Neural cell (in vitro differentiated cells): ENCODE measurements around the gene SSR3. TPM values are rescaled to one million over a fixed set of nuclear protein-coding genes. Genes with fewer than 3 reads are reported as not detected.

Source experiments
- H2AFZ ChIP-seq: fragments of 200-600, 300-800 bp; sonication (generic), shearing (Covaris generic); 2 replicates; pipeline ENCODE4 v1.6.0; 2014; ENCODE audit warnings: low read depth, mild to moderate bottlenecking, antibody characterized with exemption, low read length, moderate library complexity
- H3F3A ChIP-seq: fragments of 200-600 bp; shearing (Covaris generic); 2 replicates; pipeline ENCODE4 v1.6.1; 2016; ENCODE audit warnings: mild to moderate bottlenecking, moderate library complexity, mixed read lengths, antibody characterized with exemption, low read length; ENCODE audit not compliant: insufficient read depth, poor library complexity, severe bottlenecking
- H3K27ac ChIP-seq: fragments of 200-600, 300-800 bp; sonication (generic), shearing (Covaris generic); 2 replicates; pipeline ENCODE4 v1.5.1; 2014; ENCODE audit warnings: mild to moderate bottlenecking, low read length, moderate library complexity
- H3K27me3 ChIP-seq: fragments of 300-800, 200-600 bp; sonication (generic), shearing (Covaris generic); 2 replicates; pipeline ENCODE4 v1.6.0; 2014; ENCODE audit warnings: mild to moderate bottlenecking, low read depth, low read length, moderate library complexity; ENCODE audit not compliant: insufficient read depth
- H3K36me3 ChIP-seq: fragments of 300-800, 200-600 bp; sonication (generic), shearing (Covaris generic); 2 replicates; pipeline ENCODE4 v1.5.1; 2014; ENCODE audit warnings: mild to moderate bottlenecking, antibody characterized with exemption, low read length, moderate library complexity; ENCODE audit not compliant: insufficient read depth
- H3K4me2 ChIP-seq: fragments of 300-800, 200-600 bp; sonication (generic), shearing (Covaris generic); 2 replicates; pipeline ENCODE4 v1.6.0; 2014; ENCODE audit warnings: mild to moderate bottlenecking, low read length
- H3K4me3 ChIP-seq: fragments of 300-800, 200-600 bp; sonication (generic), shearing (Covaris generic); 2 replicates; pipeline ENCODE4 v1.5.1; 2014; ENCODE audit warnings: mild to moderate bottlenecking, low read length, moderate library complexity
- H3K79me2 ChIP-seq: fragments of 200-600 bp; shearing (Covaris generic); replicated peaks from 2 replicates; pipeline ENCODE4 v1.6.0; 2014; ENCODE audit warnings: mild to moderate bottlenecking, low read length, moderate library complexity; ENCODE audit not compliant: insufficient read depth
- H3K9ac ChIP-seq: fragments of 300-800, 200-600 bp; sonication (generic), shearing (Covaris generic); 2 replicates; pipeline ENCODE4 v1.6.1; 2016; ENCODE audit warnings: mild to moderate bottlenecking, low read length, mixed read lengths
- H3K9me2 ChIP-seq: fragments of 200-600 bp; shearing (Covaris generic); 2 replicates; pipeline ENCODE4 v1.6.1; 2016; ENCODE audit warnings: mild to moderate bottlenecking, low read length, mixed read lengths; ENCODE audit not compliant: insufficient read depth
- H3K9me3 ChIP-seq: fragments of 200-600, 300-800 bp; sonication (generic), shearing (Covaris generic); 2 replicates; pipeline ENCODE4 v1.6.1; 2016; ENCODE audit warnings: mild to moderate bottlenecking, mixed run types, low read length, moderate library complexity, mixed read lengths
- H4K20me1 ChIP-seq: fragments of 200-600 bp; shearing (Covaris generic); 2 replicates; pipeline ENCODE4 v1.6.1; 2016; ENCODE audit warnings: mild to moderate bottlenecking, mixed run types; ENCODE audit not compliant: insufficient read depth
- CTCF ChIP-seq: fragments of 450-650 bp; IDR thresholded peaks from 2 replicates; pipeline ENCODE4 v1.5.1; 2014; ENCODE audit warnings: antibody characterized with exemption, mild to moderate bottlenecking, moderate library complexity; ENCODE audit not compliant: poor library complexity, severe bottlenecking
- EP300 ChIP-seq: fragments of 450-650 bp; conservative IDR thresholded peaks from 2 replicates; pipeline ENCODE4 v1.6.1; 2014; ENCODE audit warnings: antibody characterized with exemption, mild to moderate bottlenecking, moderate library complexity; ENCODE audit not compliant: poor library complexity, severe bottlenecking
- EZH2 ChIP-seq: fragments of 200-600, 300-800 bp; shearing (Covaris generic), sonication (generic); IDR thresholded peaks from 2 replicates; pipeline ENCODE4 v1.6.1; 2014; ENCODE audit warnings: antibody characterized with exemption, low read length, borderline replicate concordance, mild to moderate bottlenecking; ENCODE audit not compliant: insufficient read depth, poor library complexity, severe bottlenecking
- MXI1 ChIP-seq: fragments of 450-650 bp; conservative IDR thresholded peaks from 2 replicates; pipeline ENCODE4 v1.6.1; 2014; ENCODE audit warnings: antibody characterized with exemption, mild to moderate bottlenecking; ENCODE audit not compliant: poor library complexity, severe bottlenecking
- POLR2AphosphoS5 ChIP-seq: IDR thresholded peaks from 2 replicates; pipeline ENCODE4 v1.6.1; 2012
- RAD21 ChIP-seq: fragments of 450-650 bp; conservative IDR thresholded peaks from 2 replicates; pipeline ENCODE4 v1.6.1; 2014; ENCODE audit warnings: antibody characterized with exemption, mild to moderate bottlenecking, moderate library complexity
- REST ChIP-seq: IDR thresholded peaks from 2 replicates; pipeline ENCODE4 v1.6.1; 2012; ENCODE audit warnings: borderline replicate concordance
- SMC3 ChIP-seq: fragments of 450-650 bp; conservative IDR thresholded peaks from 2 replicates; pipeline ENCODE4 v1.6.1; 2014; ENCODE audit warnings: antibody characterized with exemption, mild to moderate bottlenecking, moderate library complexity; ENCODE audit not compliant: poor library complexity
- TAF1 ChIP-seq: IDR thresholded peaks from 2 replicates; pipeline ENCODE4 v1.6.1; 2012; ENCODE audit warnings: low read depth
- polyA minus RNA-seq: library from RNA; depleted of rRNA, polyadenylated mRNA; stranded (reverse); fragments of >200 nt; gene quantifications from 2 replicates; pipeline ENCODE4 v1.2.3, GENCODE V29; 2014
- polyA plus RNA-seq: library from polyadenylated mRNA; depleted of rRNA; stranded (reverse); fragments of >200 nt; gene quantifications from 2 replicates; pipeline ENCODE4 v1.2.3, GENCODE V29; 2014

SSR3 gene
- 75.1 and 85.6 TPM in 2 replicates for polyA plus RNA-seq
- 87.3 and 92.0 TPM in 2 replicates for polyA minus RNA-seq

GRCh38 chr3:156554842-156555687 is at the start of gene SSR3:
Gene SSR3, minus strand, starts transcription at chr3:156555117. Its CDS starts 28 bp downstream, at chr3:156555089.
- Histone ChIP-seq H3K9me3 (no peaks in the 10 kb centered on the region), H2AFZ (peak within 1 kb of the TSS; percentile 65), H3K4me3 (peak within 1 kb of the TSS; percentile 84), H3K27me3 (no peaks in the 10 kb centered on the region), H3K9ac (peak within 1 kb of the TSS; percentile 77), H3K4me2 (peak within 1 kb of the TSS; percentile 81), H3K27ac (peak within 1 kb of the TSS; percentile 72), H3K9me2 (no peaks in the 10 kb centered on the region), H3K36me3 (no peaks in the 10 kb centered on the region), H3K79me2 (peaks cover 25% of the 10 kb centered on the region), H3F3A (no peaks in the 10 kb centered on the region), H4K20me1 (no peaks in the 10 kb centered on the region)
- TF ChIP-seq RAD21 (peak; percentile 63), CTCF (peak; percentile 59), TAF1 (peak; percentile 60), POLR2AphosphoS5 (peak; percentile 80), EP300 (no peak), SMC3 (peak; percentile 66), EZH2 (no peak), REST (peak; percentile 53), MXI1 (peak; percentile 94)

DNA sequence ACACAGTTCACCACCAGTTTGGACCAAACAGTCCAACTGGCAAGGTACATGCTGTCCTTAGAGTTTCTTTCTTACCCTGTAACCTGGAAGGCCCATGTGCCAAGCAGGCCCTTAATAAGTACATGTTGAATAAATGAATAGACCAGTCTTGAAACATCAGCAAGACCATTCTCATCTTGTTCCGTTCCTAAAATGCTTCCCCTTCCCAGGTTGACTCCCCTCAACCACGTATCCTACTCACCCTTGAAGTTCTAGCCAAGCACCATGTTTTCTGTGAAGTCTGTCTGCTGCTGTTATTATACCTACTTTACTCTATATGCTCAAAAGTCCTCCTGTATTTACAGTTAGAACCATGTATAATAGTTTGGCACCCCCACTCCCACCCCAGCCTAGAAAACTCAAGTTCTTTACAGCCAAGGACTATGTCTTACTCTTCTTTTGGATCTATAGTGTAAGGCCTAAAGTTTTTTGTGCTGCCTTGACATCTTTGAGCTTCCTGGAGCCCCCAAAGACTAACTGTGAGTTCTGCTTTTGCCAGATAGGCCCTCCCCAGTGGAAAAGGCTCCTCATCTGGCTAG is 49.2 kb upstream of the SSR3 start:
- Histone ChIP-seq H3K4me2 (no peak overlapping the region), H3F3A (no peaks in the 10 kb centered on the region)

More for the DNA sequence above, 49.2 kb upstream of the SSR3 start:
- Histone ChIP-seq H4K20me1 (no peaks in the 10 kb centered on the region), H3K9ac (no peak overlapping the region), H3K27ac (no peak overlapping the region), H3K27me3 (no peaks in the 10 kb centered on the region), H3K9me3 (no peaks in the 10 kb centered on the region), H2AFZ (no peak overlapping the region), H3K79me2 (no peaks in the 10 kb centered on the region), H3K4me3 (no peak overlapping the region), H3K9me2 (no peaks in the 10 kb centered on the region), H3K36me3 (no peaks in the 10 kb centered on the region)
- TF ChIP-seq MXI1 (no peak), RAD21 (no peak), CTCF (no peak), SMC3 (no peak), POLR2AphosphoS5 (no peak)
